OCI-LY7 (cell line): ENCODE data around the gene OSBPL7. TPM values are rescaled to one million over a fixed set of nuclear protein-coding genes. Genes with fewer than 3 reads are reported as not detected.

Experiments
- BruUV-seq: library from RNA; stranded (reverse); fragments of 400-500 nt; replicated peaks from 2 replicates; lab custom pipeline; 2021; lab: Mats Ljungman, UMichigan
- CTCF ChIA-PET: fragments of 300-600 bp; sonication (Branson Sonifier 250); formaldehyde crosslinking; loops from one replicate; lab custom pipeline; 2022; ENCODE audit warnings: antibody characterized with exemption; ENCODE audit not compliant: unreplicated experiment; lab: Charles Lee
- POLR2A ChIA-PET: fragments of 300-600 bp; sonication (Branson Sonifier 250); formaldehyde crosslinking; loops from one replicate; lab custom pipeline; 2022; ENCODE audit warnings: antibody characterized with exemption; lab: Charles Lee
- DNase-seq: peaks from one replicate; pipeline ENCODE4 v3.0.0-alpha.2; 2015; ENCODE audit warnings: low spot score
- H2AFZ ChIP-seq: fragments of 200-600 bp; sonication (generic), shearing (Covaris generic); 2 replicates; pipeline ENCODE4 v1.6.1; 2014; ENCODE audit warnings: mild to moderate bottlenecking, antibody characterized with exemption, low read length, moderate library complexity
- H3K27ac ChIP-seq: fragments of 200-600 bp; sonication (generic); 2 replicates; pipeline ENCODE4 v1.5.1; 2014; ENCODE audit warnings: mixed run types, low read depth, mild to moderate bottlenecking, moderate library complexity, low read length, inconsistent platforms; ENCODE audit not compliant: poor library complexity, severe bottlenecking
- H3K36me3 ChIP-seq: fragments of 200-600 bp; sonication (generic); 2 replicates; pipeline ENCODE4 v1.6.1; 2014; ENCODE audit warnings: mild to moderate bottlenecking, antibody characterized with exemption, low read length, moderate library complexity, mixed read lengths; ENCODE audit not compliant: insufficient read depth
- H3K4me1 ChIP-seq: fragments of 200-600 bp; sonication (generic); 2 replicates; pipeline ENCODE4 v1.5.1; 2014; ENCODE audit warnings: mild to moderate bottlenecking, low read length; ENCODE audit not compliant: insufficient read depth, poor library complexity, severe bottlenecking
- H3K4me2 ChIP-seq: fragments of 200-600 bp; sonication (generic); 2 replicates; pipeline ENCODE4 v1.6.1; 2014; ENCODE audit warnings: mild to moderate bottlenecking, low read length
- H3K4me3 ChIP-seq: fragments of 200-600 bp; sonication (generic); 2 replicates; pipeline ENCODE4 v1.5.1; 2014; ENCODE audit warnings: mild to moderate bottlenecking, low read depth, low read length; ENCODE audit not compliant: poor library complexity, severe bottlenecking
- H3K79me2 ChIP-seq: fragments of 200-600 bp; sonication (generic); 2 replicates; pipeline ENCODE4 v1.6.1; 2016; ENCODE audit warnings: low read depth, mild to moderate bottlenecking, low read length, moderate library complexity, mixed read lengths; ENCODE audit not compliant: insufficient read depth
- H3K9me2 ChIP-seq: fragments of 200-600 bp; sonication (generic); 2 replicates; pipeline ENCODE4 v1.6.1; 2016; ENCODE audit warnings: mild to moderate bottlenecking, low read length, mixed read lengths; ENCODE audit not compliant: insufficient read depth
- H3K9me3 ChIP-seq: fragments of 200-600 bp; sonication (generic); 2 replicates; pipeline ENCODE4 v1.6.1; 2014; ENCODE audit warnings: mild to moderate bottlenecking, mixed run types, low read length, mixed read lengths
- H4K20me1 ChIP-seq: fragments of 200-600 bp; sonication (generic); 2 replicates; pipeline ENCODE4 v1.6.1; 2014; ENCODE audit warnings: mild to moderate bottlenecking, antibody characterized with exemption, low read length, moderate library complexity, mixed read lengths; ENCODE audit not compliant: insufficient read depth
- CTCF ChIP-seq: fragments of 200-600 bp; sonication (generic); conservative IDR thresholded peaks from 2 replicates; pipeline ENCODE4 v1.5.1; 2014; ENCODE audit warnings: mild to moderate bottlenecking, antibody characterized with exemption, low read length, moderate library complexity, mixed read lengths
- EZH2phosphoT487 ChIP-seq: fragments of 200-600 bp; sonication (generic); IDR thresholded peaks from 2 replicates; pipeline ENCODE4 v1.6.1; 2018; ENCODE audit warnings: low read depth, borderline replicate concordance, mild to moderate bottlenecking, mixed run types, antibody characterized with exemption, low read length, moderate library complexity, mixed read lengths
- intact Hi-C: fragments of 100-400 bp; cut with micrococcal nuclease; formaldehyde crosslinking; loops from one replicate; pipeline ENCODE4 v1.10.0; 2022; ENCODE audit not compliant: unreplicated experiment
- total RNA-seq, 2 experiments: library from RNA; depleted of rRNA in 1 of 2; stranded (reverse); fragments of >200 nt in 1 of 2; shearing (Covaris generic) in 1 of 2; gene quantifications; 2 replicates each; pipeline ENCODE4 v1.2.3, GENCODE V29; 2014 to 2022

Gene OSBPL7
- total RNA-seq, 2 experiments from 2014 or later = 24.4 to 35.7 TPM

GRCh38 chr17:47806913-47807255, 14.7 kb downstream of the OSBPL7 start:
- POLR2A ChIA-PET = no interaction called here
- Histone ChIP-seq H4K20me1 (no peaks in the 10 kb centered on the region), H3K9me2 (no peaks in the 10 kb centered on the region), H3K4me1 (no peaks in the 10 kb centered on the region), H3K36me3 (peaks cover 12% of the 10 kb centered on the region; the same call in 1 of the 2 replicates), H3K4me3 (no peak overlapping the region), H3K4me2 (no peak overlapping the region), H3K9me3 (no peaks in the 10 kb centered on the region), H2AFZ (no peak overlapping the region), H3K79me2 (no peaks in the 10 kb centered on the region), H3K27ac (no peak overlapping the region)
- CTCF ChIA-PET = no interaction called here
- no peak for TF ChIP-seq CTCF
- TF ChIP-seq EZH2phosphoT487 = no peak
- intact Hi-C loops = no loop called here
- no peak for DNase-seq
- no TSS peak for BruUV-seq

GRCh38 chr17:47806026-47806912, 15.3 kb downstream of the OSBPL7 start:
- intact Hi-C loops = no loop called here
- CTCF ChIA-PET = no interaction called here
- no peaks in the 10 kb centered on the region for H3K4me1 ChIP-seq
- POLR2A ChIA-PET = no interaction called here
- H3K4me3 ChIP-seq = no peak overlapping the region
- H3K36me3 ChIP-seq = peaks cover 12% of the 10 kb centered on the region; the same call in 1 of the 2 replicates
- DNase-seq = no peak
- no peak overlapping the region for H3K4me2 ChIP-seq
- H3K9me3 ChIP-seq = no peaks in the 10 kb centered on the region
- no TSS peak for BruUV-seq
- H3K9me2 ChIP-seq = no peaks in the 10 kb centered on the region
- no peak overlapping the region for H2AFZ ChIP-seq
- TF ChIP-seq CTCF = no peak
- TF ChIP-seq EZH2phosphoT487 = no peak
- H3K79me2 ChIP-seq = no peaks in the 10 kb centered on the region
- H4K20me1 ChIP-seq = no peaks in the 10 kb centered on the region
- H3K27ac ChIP-seq = no peak overlapping the region

- Histone ChIP-seq H3K79me2 (no peaks in the 10 kb centered on the region), H3K4me1 (no peaks in the 10 kb centered on the region), H3K36me3 (peaks cover 4% of the 10 kb centered on the region; the same call in 1 of the 2 replicates), H3K4me3 (no peak overlapping the region), H3K9me2 (no peaks in the 10 kb centered on the region), H3K9me3 (no peaks in the 10 kb centered on the region), H2AFZ (no peak overlapping the region), H3K27ac (no peak overlapping the region), H3K4me2 (no peak overlapping the region), H4K20me1 (no peaks in the 10 kb centered on the region)
- ChIA-PET CTCF (no interaction called here), POLR2A (no interaction called here)
- DNase-seq = no peak
- intact Hi-C loops = no loop called here
- TF ChIP-seq EZH2phosphoT487 (no peak), CTCF (no peak)
- no TSS peak for BruUV-seq
Observed at GRCh38 chr17:47804461-47804860, 17.1 kb downstream of the OSBPL7 start.
